DND-41 (cell line): Measurements from ENCODE around the gene SOCS4.

Source experiments
- CTCF ChIP-seq: IDR thresholded peaks from 2 replicates; pipeline ENCODE4 v1.5.1; 2012; ENCODE audit warnings: borderline replicate concordance, low read length, moderate library complexity, mild to moderate bottlenecking; ENCODE audit not compliant: poor library complexity, severe bottlenecking; ENCODE audit errors: extremely low read depth
- EZH2 ChIP-seq: IDR thresholded peaks from 3 replicates; pipeline ENCODE4 v1.6.1; 2012; ENCODE audit warnings: borderline replicate concordance, low read depth, mild to moderate bottlenecking, moderate library complexity, low read length, inconsistent platforms; ENCODE audit not compliant: severe bottlenecking

GRCh38 chr14:55059333-55059732 lies 32.3 kb downstream of the SOCS4 start:
- TF ChIP-seq CTCF (no peak), EZH2 (no peak)
